HEK293 (cell line): Measurements from ENCODE around the gene PIP4K2A.

ENCODE experiments used
- CTCF ChIA-PET: fragments of 350-600 bp; formaldehyde crosslinking; extraction: SDS; loops from one replicate; lab custom pipeline; 2021; ENCODE audit warnings: antibody characterized with exemption; lab: Yijun Ruan, JAX
- POLR2A ChIA-PET: fragments of 300-600 bp; formaldehyde crosslinking; extraction: SDS; loops from one replicate; lab custom pipeline; 2020; ENCODE audit warnings: antibody characterized with exemption, inconsistent platforms; lab: Yijun Ruan, JAX
- H3K27ac ChIP-seq: fragments of 200-500 bp; sonication (Bioruptor generic); 2 replicates; pipeline ENCODE4 v1.5.1; 2014; ENCODE audit warnings: low read depth, low read length, control low read depth, inconsistent platforms; ENCODE audit errors: extremely low read depth
- H3K36me3 ChIP-seq, 2 experiments: fragments of 200-500 bp in 1 of 2; sonication (Bioruptor generic) in 1 of 2; 1 replicate in 1 of 2; 2 replicates in 1 of 2; pipeline ENCODE4 v1.5.1; 2014 to 2017; ENCODE audit warnings: inconsistent platforms in 2 of 2, low read length in 2 of 2; ENCODE audit not compliant: control insufficient read depth in 2 of 2, insufficient read depth in 1 of 2
- H3K4me1 ChIP-seq: fragments of 200-500 bp; sonication (Bioruptor generic); 2 replicates; pipeline ENCODE4 v1.5.1; 2014; ENCODE audit warnings: mild to moderate bottlenecking, low read length, inconsistent platforms; ENCODE audit not compliant: control insufficient read depth, insufficient read depth
- H3K4me3 ChIP-seq: 2 replicates; pipeline ENCODE4 v1.5.1; 2011; ENCODE audit warnings: low read depth, mild to moderate bottlenecking, control low read depth, low read length, moderate library complexity
- H3K9me3 ChIP-seq: fragments of 200-500 bp; sonication (Bioruptor generic); 2 replicates; pipeline ENCODE4 v1.5.1; 2014; ENCODE audit warnings: low read depth, low read length, inconsistent platforms; ENCODE audit not compliant: control insufficient read depth, insufficient read depth
- SP2 ChIP-seq: fragments of 450-650 bp; formaldehyde crosslinking; IDR thresholded peaks from 2 replicates; pipeline ENCODE4 v1.5.1; 2016; ENCODE audit warnings: missing biosample characterization, missing genetic modification characterization
- ZBTB17 ChIP-seq: fragments of 450-650 bp; formaldehyde crosslinking; IDR thresholded peaks from 2 replicates; pipeline ENCODE4 v1.5.1; 2016; ENCODE audit warnings: missing biosample characterization, missing genetic modification characterization
- ZFHX2 ChIP-seq: fragments of 450-650 bp; formaldehyde crosslinking; conservative IDR thresholded peaks from 2 replicates; pipeline ENCODE4 v1.5.1; 2016; ENCODE audit warnings: missing biosample characterization, missing genetic modification characterization
- ZNF2 ChIP-seq: fragments of 450-650 bp; formaldehyde crosslinking; IDR thresholded peaks from 2 replicates; pipeline ENCODE4 v1.5.1; 2016; ENCODE audit warnings: missing biosample characterization, missing genetic modification characterization
- ZNF223 ChIP-seq: fragments of 450-650 bp; formaldehyde crosslinking; IDR thresholded peaks from 2 replicates; pipeline ENCODE4 v1.5.1; 2016; ENCODE audit warnings: missing biosample characterization, missing genetic modification characterization
- ZNF23 ChIP-seq: fragments of 450-650 bp; formaldehyde crosslinking; IDR thresholded peaks from 2 replicates; pipeline ENCODE4 v1.5.1; 2016; ENCODE audit warnings: missing biosample characterization, missing genetic modification characterization, borderline replicate concordance
- ZNF266 ChIP-seq: fragments of 450-650 bp; formaldehyde crosslinking; IDR thresholded peaks from 2 replicates; pipeline ENCODE4 v1.5.1; 2016; ENCODE audit warnings: missing biosample characterization, missing genetic modification characterization, low read depth
- ZNF274 ChIP-seq, 2 experiments: fragments of 200-500 bp in 1 of 2; fragments of 450-650 bp in 1 of 2; sonication (Bioruptor generic) in 1 of 2; formaldehyde crosslinking in 1 of 2; IDR thresholded peaks; 2 replicates each; pipeline versions ENCODE4 v1.5.1 to v1.6.1; 2014 to 2016; ENCODE audit warnings: borderline replicate concordance in 1 of 2, inconsistent platforms in 1 of 2, low read length in 1 of 2, missing biosample characterization in 1 of 2, missing genetic modification characterization in 1 of 2
- ZNF555 ChIP-seq: fragments of 450-650 bp; formaldehyde crosslinking; conservative IDR thresholded peaks from 2 replicates; pipeline ENCODE4 v1.5.1; 2017; ENCODE audit warnings: missing biosample characterization, mild to moderate bottlenecking, missing genetic modification characterization, inconsistent platforms
- ZNF561 ChIP-seq: fragments of 450-650 bp; IDR thresholded peaks from 2 replicates; pipeline ENCODE4 v1.5.1; 2018; ENCODE audit warnings: missing biosample characterization, missing genetic modification characterization, borderline replicate concordance
- ZNF600 ChIP-seq: fragments of 450-650 bp; formaldehyde crosslinking; IDR thresholded peaks from 2 replicates; pipeline ENCODE4 v1.5.1; 2016; ENCODE audit warnings: missing biosample characterization, missing genetic modification characterization
- ZNF660 ChIP-seq: fragments of 450-650 bp; IDR thresholded peaks from 2 replicates; pipeline ENCODE4 v1.5.1; 2018; ENCODE audit warnings: missing biosample characterization, mild to moderate bottlenecking, missing genetic modification characterization
- ZNF776 ChIP-seq: fragments of 450-650 bp; formaldehyde crosslinking; IDR thresholded peaks from 2 replicates; pipeline ENCODE4 v1.5.0; 2017; ENCODE audit warnings: missing biosample characterization, missing genetic modification characterization, borderline replicate concordance
- ZNF791 ChIP-seq: fragments of 450-650 bp; formaldehyde crosslinking; IDR thresholded peaks from 2 replicates; pipeline ENCODE4 v1.5.1; 2016; ENCODE audit warnings: missing biosample characterization, missing genetic modification characterization
- TF ChIP-seq, protein P1 (sequence below): fragments of 450-650 bp; formaldehyde crosslinking; IDR thresholded peaks from 2 replicates; pipeline ENCODE4 v1.5.1; 2016; ENCODE audit warnings: missing biosample characterization, missing genetic modification characterization
- TF ChIP-seq, protein P2 (sequence below): fragments of 450-650 bp; formaldehyde crosslinking; IDR thresholded peaks from 2 replicates; pipeline ENCODE4 v1.5.1; 2016; ENCODE audit warnings: missing biosample characterization, missing genetic modification characterization
- TF ChIP-seq, protein P3 (sequence below): fragments of 450-650 bp; formaldehyde crosslinking; IDR thresholded peaks from 2 replicates; pipeline ENCODE4 v1.5.1; 2016; ENCODE audit warnings: missing biosample characterization, missing genetic modification characterization

The PIP4K2A gene

DNA sequence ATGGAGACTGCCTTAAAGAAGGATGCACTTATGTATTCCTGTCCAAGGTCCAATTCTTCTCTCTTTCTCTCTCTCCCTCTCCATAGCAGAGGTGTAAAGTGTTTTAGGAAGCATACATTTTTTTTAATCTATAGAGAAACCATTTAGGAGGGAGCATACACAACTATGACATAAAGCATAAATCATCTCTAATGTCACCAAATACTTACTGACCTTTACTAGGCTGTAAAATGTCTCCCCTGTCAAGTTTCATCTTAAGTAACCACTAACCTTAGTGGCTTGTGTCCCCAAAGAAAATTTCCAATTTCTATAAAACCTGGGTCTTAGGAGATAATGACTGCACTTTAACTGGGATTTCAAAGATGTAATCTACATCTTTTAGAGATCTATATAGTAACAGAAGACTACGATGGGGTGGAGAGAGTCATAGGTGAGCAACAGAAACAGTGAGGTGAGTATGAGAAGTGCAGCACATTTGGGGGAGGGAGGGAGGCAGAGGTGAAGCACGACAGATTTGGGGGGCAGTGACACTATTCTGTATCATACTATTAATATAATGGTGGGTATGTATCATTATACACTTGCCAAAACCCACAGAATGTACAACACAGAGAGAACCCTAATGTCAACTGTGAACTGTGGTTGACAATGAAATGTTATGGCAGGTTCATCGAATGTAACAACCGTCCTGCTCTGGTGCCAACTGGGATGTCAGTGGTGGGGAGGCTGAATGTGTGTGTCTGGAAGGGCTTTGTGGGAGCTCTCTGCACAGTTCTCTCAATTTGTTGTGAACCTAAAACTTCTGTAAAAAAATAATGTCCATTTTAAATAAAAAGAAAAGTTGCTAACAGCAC is 79.5 kb downstream of the PIP4K2A start:
- H3K4me1 ChIP-seq: peaks cover 6% of the 10 kb centered on the region
- H3K36me3 ChIP-seq: no peaks in the 10 kb centered on the region
- TF ChIP-seq ZNF660 (no peak), ZNF600 (tag by site-specific recombination) (peak; percentile 52; the same call in 1 of the 2 replicates)
- TF ChIP-seq, all 188 proteins: peak for 1
- no peaks in the 10 kb centered on the region for H3K9me3 ChIP-seq
- no peak overlapping the region for H3K27ac ChIP-seq
- H3K4me3 ChIP-seq: no peak overlapping the region
- ChIA-PET POLR2A (no interaction called here), CTCF (no interaction called here)

DNA sequence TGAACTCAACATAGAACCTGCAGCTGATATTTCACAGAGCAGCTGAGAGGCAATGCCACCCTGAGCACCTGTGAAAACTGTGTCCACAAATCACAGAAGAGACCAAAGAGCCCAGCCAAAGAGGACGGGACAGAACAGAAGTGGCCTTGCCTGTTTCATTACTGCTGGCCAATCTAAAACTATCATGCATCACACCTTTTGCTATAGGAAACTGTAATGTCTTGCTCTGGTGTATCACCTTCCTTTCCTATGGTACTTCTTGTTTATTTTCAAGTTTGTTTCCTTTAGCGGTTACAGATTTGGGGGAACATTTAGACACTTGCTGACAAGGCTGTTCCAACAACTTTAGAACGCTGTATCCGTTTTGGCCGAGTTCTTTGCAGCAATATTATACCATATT is 80.3 kb downstream of the PIP4K2A start:
- Histone ChIP-seq H3K4me3 (no peak overlapping the region), H3K9me3 (no peaks in the 10 kb centered on the region), H3K36me3 (no peaks in the 10 kb centered on the region), H3K4me1 (peaks cover 6% of the 10 kb centered on the region), H3K27ac (no peak overlapping the region)
- ChIA-PET POLR2A (no interaction called here), CTCF (no interaction called here)
- TF ChIP-seq ZNF266 (tag by site-specific recombination): no peak
- TF ChIP-seq SP2 (tag by site-specific recombination): no peak
- no peak for TF ChIP-seq ZNF555 (tag by site-specific recombination)
- TF ChIP-seq ZNF223 (tag by site-specific recombination): no peak
- no peak for TF ChIP-seq ZNF791 (tag by site-specific recombination)
- TF ChIP-seq ZNF23 (tag by site-specific recombination): no peak
- TF ChIP-seq ZNF776 (tag by site-specific recombination): no peak
- no peak for TF ChIP-seq ZFHX2 (tag by site-specific recombination)
- TF ChIP-seq, protein P1, sequence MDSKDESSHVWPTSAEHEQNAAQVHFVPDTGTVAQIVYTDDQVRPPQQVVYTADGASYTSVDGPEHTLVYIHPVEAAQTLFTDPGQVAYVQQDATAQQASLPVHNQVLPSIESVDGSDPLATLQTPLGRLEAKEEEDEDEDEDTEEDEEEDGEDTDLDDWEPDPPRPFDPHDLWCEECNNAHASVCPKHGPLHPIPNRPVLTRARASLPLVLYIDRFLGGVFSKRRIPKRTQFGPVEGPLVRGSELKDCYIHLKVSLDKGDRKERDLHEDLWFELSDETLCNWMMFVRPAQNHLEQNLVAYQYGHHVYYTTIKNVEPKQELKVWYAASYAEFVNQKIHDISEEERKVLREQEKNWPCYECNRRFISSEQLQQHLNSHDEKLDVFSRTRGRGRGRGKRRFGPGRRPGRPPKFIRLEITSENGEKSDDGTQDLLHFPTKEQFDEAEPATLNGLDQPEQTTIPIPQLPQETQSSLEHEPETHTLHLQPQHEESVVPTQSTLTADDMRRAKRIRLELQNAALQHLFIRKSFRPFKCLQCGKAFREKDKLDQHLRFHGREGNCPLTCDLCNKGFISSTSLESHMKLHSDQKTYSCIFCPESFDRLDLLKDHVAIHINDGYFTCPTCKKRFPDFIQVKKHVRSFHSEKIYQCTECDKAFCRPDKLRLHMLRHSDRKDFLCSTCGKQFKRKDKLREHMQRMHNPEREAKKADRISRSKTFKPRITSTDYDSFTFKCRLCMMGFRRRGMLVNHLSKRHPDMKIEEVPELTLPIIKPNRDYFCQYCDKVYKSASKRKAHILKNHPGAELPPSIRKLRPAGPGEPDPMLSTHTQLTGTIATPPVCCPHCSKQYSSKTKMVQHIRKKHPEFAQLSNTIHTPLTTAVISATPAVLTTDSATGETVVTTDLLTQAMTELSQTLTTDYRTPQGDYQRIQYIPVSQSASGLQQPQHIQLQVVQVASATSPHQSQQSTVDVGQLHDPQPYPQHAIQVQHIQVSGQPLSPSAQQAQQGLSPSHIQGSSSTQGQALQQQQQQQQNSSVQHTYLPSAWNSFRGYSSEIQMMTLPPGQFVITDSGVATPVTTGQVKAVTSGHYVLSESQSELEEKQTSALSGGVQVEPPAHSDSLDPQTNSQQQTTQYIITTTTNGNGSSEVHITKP (tag by site-specific recombination): no peak
- TF ChIP-seq ZNF561 (tag by site-specific recombination): no peak
- TF ChIP-seq, protein P2, sequence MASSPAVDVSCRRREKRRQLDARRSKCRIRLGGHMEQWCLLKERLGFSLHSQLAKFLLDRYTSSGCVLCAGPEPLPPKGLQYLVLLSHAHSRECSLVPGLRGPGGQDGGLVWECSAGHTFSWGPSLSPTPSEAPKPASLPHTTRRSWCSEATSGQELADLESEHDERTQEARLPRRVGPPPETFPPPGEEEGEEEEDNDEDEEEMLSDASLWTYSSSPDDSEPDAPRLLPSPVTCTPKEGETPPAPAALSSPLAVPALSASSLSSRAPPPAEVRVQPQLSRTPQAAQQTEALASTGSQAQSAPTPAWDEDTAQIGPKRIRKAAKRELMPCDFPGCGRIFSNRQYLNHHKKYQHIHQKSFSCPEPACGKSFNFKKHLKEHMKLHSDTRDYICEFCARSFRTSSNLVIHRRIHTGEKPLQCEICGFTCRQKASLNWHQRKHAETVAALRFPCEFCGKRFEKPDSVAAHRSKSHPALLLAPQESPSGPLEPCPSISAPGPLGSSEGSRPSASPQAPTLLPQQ (tag by site-specific recombination): no peak
- no peak for TF ChIP-seq ZNF2 (tag by site-specific recombination)
- TF ChIP-seq, protein P3, sequence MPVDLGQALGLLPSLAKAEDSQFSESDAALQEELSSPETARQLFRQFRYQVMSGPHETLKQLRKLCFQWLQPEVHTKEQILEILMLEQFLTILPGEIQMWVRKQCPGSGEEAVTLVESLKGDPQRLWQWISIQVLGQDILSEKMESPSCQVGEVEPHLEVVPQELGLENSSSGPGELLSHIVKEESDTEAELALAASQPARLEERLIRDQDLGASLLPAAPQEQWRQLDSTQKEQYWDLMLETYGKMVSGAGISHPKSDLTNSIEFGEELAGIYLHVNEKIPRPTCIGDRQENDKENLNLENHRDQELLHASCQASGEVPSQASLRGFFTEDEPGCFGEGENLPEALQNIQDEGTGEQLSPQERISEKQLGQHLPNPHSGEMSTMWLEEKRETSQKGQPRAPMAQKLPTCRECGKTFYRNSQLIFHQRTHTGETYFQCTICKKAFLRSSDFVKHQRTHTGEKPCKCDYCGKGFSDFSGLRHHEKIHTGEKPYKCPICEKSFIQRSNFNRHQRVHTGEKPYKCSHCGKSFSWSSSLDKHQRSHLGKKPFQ (tag by site-specific recombination): no peak
- no peak for TF ChIP-seq ZNF274 (IDR thresholded peaks at IDR 0.05; ENCODE audit: low read length)
- TF ChIP-seq ZNF274 (tag by site-specific recombination; IDR thresholded peaks at IDR 0.05; ENCODE audit: borderline replicate concordance): no peak
- no peak for TF ChIP-seq ZBTB17
- TF ChIP-seq, all 188 proteins: peak for 0
